Psoas muscle (tissue), 8 donors: ENCODE results near the gene OR2V2. TPM values are rescaled to one million over a fixed set of nuclear protein-coding genes. Genes with fewer than 3 reads are reported as not detected.
"Not testable (repeated sequence)": the region's sequence is repeated elsewhere in the genome, so short reads cannot be mapped to it uniquely, and the experiment has no call there.

Source experiments
- ATAC-seq, 4 donors: fragments of 200-7000 bp; cut with Tn5 transposase; one replicate each; pipeline ENCODE4 v1.9.1; 2020; ENCODE audit warnings: moderate library complexity in 3 of 4, mild to moderate bottlenecking in 2 of 4
- DNase-seq, 2 donors: peaks; one replicate each; pipeline ENCODE4 v3.0.0-alpha.2; 2020
- H3K27ac ChIP-seq: fragments of 200-600 bp; one replicate; pipeline ENCODE4 v1.8.0; 2022
- H3K27me3 ChIP-seq, 3 donors: fragments of 200-600 bp in 1 of 3; one replicate each; pipeline versions ENCODE4 v1.6.1 to v1.8.0; 2013 to 2022; ENCODE audit warnings: low read length in 2 of 3, mild to moderate bottlenecking in 2 of 3, moderate library complexity in 1 of 3; ENCODE audit not compliant: insufficient read depth in 3 of 3
- H3K36me3 ChIP-seq, 2 donors: fragments of 200-600 bp in 1 of 2; one replicate each; pipeline versions ENCODE4 v1.6.1 to v1.8.0; 2013 to 2022; ENCODE audit warnings: low read depth in 1 of 2, mild to moderate bottlenecking in 1 of 2, moderate library complexity in 1 of 2; ENCODE audit not compliant: insufficient read depth in 1 of 2
- H3K4me1 ChIP-seq: fragments of 200-600 bp; one replicate; pipeline ENCODE4 v1.8.0; 2022
- H3K4me3 ChIP-seq: fragments of 200-600 bp; one replicate; pipeline ENCODE4 v1.8.0; 2022; ENCODE audit warnings: mild to moderate bottlenecking
- H3K9me3 ChIP-seq: fragments of 200-600 bp; one replicate; pipeline ENCODE4 v1.8.0; 2022
- CTCF ChIP-seq: fragments of 200-600 bp; IDR thresholded peaks from one replicate; pipeline ENCODE4 v1.8.0; 2022; ENCODE audit warnings: antibody characterized with exemption
- WGBS, 3 donors: extraction: QIAGEN DNeasy Blood & Tissue Kit; methylation state at CpG; one replicate each; pipeline versions ENCODE4 v1.1.6 to v1.1.7; 2013; 5-methylcytosine and 5-hydroxymethylcytosine counted together
- intact Hi-C, 2 donors: fragments of 100-400 bp; cut with DNase I; formaldehyde crosslinking; loops; one replicate each; pipeline versions ENCODE4 v1.11.0 to v1.14.2; 2022
- polyA plus RNA-seq, 3 donors: library from polyadenylated mRNA; stranded (reverse); fragments of 200-250 nt; gene quantifications; one replicate each; pipeline ENCODE4 v1.2.3, GENCODE V29; 2013
- total RNA-seq, 4 donors: library from RNA; stranded (reverse); fragmentation: NEBNext Ultra II Directional in 2 of 4; extraction: Animal tissue kit (Norgen Biotek cat#: 25700) in 2 of 4; gene quantifications; one replicate each; pipeline versions ENCODE4 v1.2.1 to v1.2.4, GENCODE V29; 2021 to 2023
- donor health status: healthy with polysubstance abuse.
- donor health status: DM: no; HTN: no; CAD: no; lungs with moderate emphysema.
- donor health status: Bipolar disorder and iron deficiency.
- donor health status: healthy.
- donor health status: DM: yes; HTN: yes; CAD: no.
- donor health status: DM: no; HTN: no; CAD: no.
- donor health status: DM: no; HTN: no; CAD: no.
- donor health status: DM: yes; HTN: yes; CAD: no.

Gene OR2V2
- total and polyA plus RNA-seq, 7 donors = not detected

GRCh38 chr5:181124526-181124925 lies 22.9 kb upstream of the OR2V2 start:
- H3K27me3 ChIP-seq = peaks cover 0 to 51% (median 23%) of the 10 kb centered on the region in 3 donors
- H3K27ac ChIP-seq = no peak overlapping the region
- no peak overlapping the region for H3K4me3 ChIP-seq
- H3K4me1 ChIP-seq = no peaks in the 10 kb centered on the region
- 76 to 80% (median 77%) methylated on average over 3 of the region's 3 CpGs for whole genome bisulfite sequencing, 3 donors
- DNase-seq (no peak), ATAC-seq (no peak)
- intact Hi-C loops = no loop called here
- no peaks in the 10 kb centered on the region for H3K36me3 ChIP-seq
- H3K9me3 ChIP-seq = no peaks in the 10 kb centered on the region
- TF ChIP-seq CTCF = no peak

GRCh38 chr5:181126841-181127240 lies 20.5 kb upstream of the OR2V2 start:
- Histone ChIP-seq H3K4me3 (no peak overlapping the region), H3K36me3 (no peaks in the 10 kb centered on the region), H3K4me1 (no peaks in the 10 kb centered on the region), H3K27me3 (peaks cover 3 to 55% (median 22%) of the 10 kb centered on the region in 3 donors), H3K27ac (no peak overlapping the region), H3K9me3 (no peaks in the 10 kb centered on the region)
- 45 to 46% (median 46%) methylated on average over 18 of the region's 18 CpGs for WGBS, 3 donors
- DNase-seq (no peak), ATAC-seq (no peak)
- intact Hi-C loops = no loop called here
- no peak for TF ChIP-seq CTCF

- no peak overlapping the region for H3K4me3 ChIP-seq
- no peaks in the 10 kb centered on the region for H3K9me3 ChIP-seq
- H3K27ac ChIP-seq = no peak overlapping the region
- no peak for TF ChIP-seq CTCF
- WGBS, 3 donors = 84% methylated on average over 8 to 10 of the region's 10 CpGs
- DNase-seq = no peak
- no peak for ATAC-seq
- H3K4me1 ChIP-seq = no peaks in the 10 kb centered on the region
- peaks cover 3 to 52% (median 19%) of the 10 kb centered on the region in 3 donors for H3K27me3 ChIP-seq
- H3K36me3 ChIP-seq = no peaks in the 10 kb centered on the region
- intact Hi-C loops = no loop called here
These were observed 19.9 kb upstream of the OR2V2 start for GRCh38 chr5:181127456-181127855.

- Histone ChIP-seq H3K4me1 (no peaks in the 10 kb centered on the region), H3K36me3 (no peaks in the 10 kb centered on the region), H3K27me3 (peaks cover 3 to 46% (median 17%) of the 10 kb centered on the region in 3 donors), H3K9me3 (no peaks in the 10 kb centered on the region), H3K27ac (no peak overlapping the region), H3K4me3 (no peak overlapping the region)
- no peak for DNase-seq
- ATAC-seq = no peak
- no peak for TF ChIP-seq CTCF
- intact Hi-C loops = no loop called here
- WGBS, 3 donors = 55 to 58% (median 57%) methylated on average over 15 of the region's 15 CpGs
These were observed 19.3 kb upstream of the OR2V2 start for GRCh38 chr5:181127907-181128626.

GRCh38 chr5:181129601-181130000 lies 17.8 kb upstream of the OR2V2 start:
- 43 to 46% (median 45%) methylated on average over 7 of the region's 7 CpGs for WGBS, 3 donors
- H3K27me3 ChIP-seq = peaks cover 3 to 41% (median 17%) of the 10 kb centered on the region in 3 donors
- H3K27ac ChIP-seq = no peak overlapping the region

GRCh38 chr5:181130081-181130480 lies 17.3 kb upstream of the OR2V2 start:
- H3K4me3 ChIP-seq, ATAC-seq, H3K9me3 ChIP-seq, H3K36me3 ChIP-seq, intact Hi-C loops, DNase-seq, H3K27ac ChIP-seq, H3K4me1 ChIP-seq: not testable (repeated sequence)
- WGBS, 3 donors = 62 to 70% (median 69%) methylated on average over 9 of the region's 9 CpGs
- peaks cover 3 to 41% (median 17%) of the 10 kb centered on the region in 3 donors for H3K27me3 ChIP-seq

More at GRCh38 chr5:181129601-181130000, 17.8 kb upstream of the OR2V2 start:
- TF ChIP-seq CTCF = no peak
- H3K36me3 ChIP-seq = no peaks in the 10 kb centered on the region
- H3K4me1 ChIP-seq = no peaks in the 10 kb centered on the region
- DNase-seq = no peak
- intact Hi-C loops = no loop called here
- no peak for ATAC-seq
- H3K4me3 ChIP-seq = no peak overlapping the region
- H3K9me3 ChIP-seq = no peaks in the 10 kb centered on the region
